K562 (cell line): ENCODE measurements around the gene VWA3B. TPM values are rescaled to one million over a fixed set of nuclear protein-coding genes. Genes with fewer than 3 reads are reported as not detected.

Experiments used
- ATAC-seq: fragments of 200-7000 bp; cut with Tn5 transposase; 3 replicates; pipeline ENCODE4 v1.9.1; 2020; ENCODE audit warnings: moderate library complexity
- BruUV-seq: library from RNA; stranded (reverse); fragments of 400-500 nt; replicated peaks from 2 replicates; lab custom pipeline; 2021; lab: Mats Ljungman, UMichigan
- CTCF ChIA-PET: fragments of 300-600 bp; formaldehyde crosslinking; extraction: SDS; loops from one replicate; lab custom pipeline; 2021; ENCODE audit warnings: low intra/inter-chr PET ratio; lab: Yijun Ruan, JAX
- POLR2A ChIA-PET: fragments of 300-600, 350-650 bp; sonication (Branson Sonifier 250); formaldehyde crosslinking; extraction: SDS; loops from one replicate; lab custom pipeline; 2021; ENCODE audit warnings: antibody characterized with exemption, inconsistent platforms; lab: Yijun Ruan, JAX
- DNase-seq, 4 experiments: peaks; one replicate each; pipeline versions ENCODE4 v3.0.0 to v3.0.0-alpha.2; 2011 to 2018; ENCODE audit warnings: low spot score in 3 of 4, mixed read lengths in 3 of 4; ENCODE audit errors: extremely low read depth in 1 of 4
- FAIRE-seq: peaks from 2 replicates; lab custom pipeline; 2011; peaks lifted over from hg19 to GRCh38; lab: Jason Lieb, UNC
- H2AFZ ChIP-seq: 2 replicates; pipeline ENCODE4 v1.6.0; 2011; ENCODE audit warnings: low read depth, low read length, control low read depth, inconsistent platforms
- H3K27ac ChIP-seq: fragments of 200-600 bp; 3 replicates; pipeline ENCODE4 v1.8.0; 2011; ENCODE audit warnings: low read depth, mild to moderate bottlenecking, control low read depth, inconsistent platforms, low read length, moderate library complexity, mixed read lengths; ENCODE audit errors: extremely low read depth
- H3K27me3 ChIP-seq, 2 experiments: fragments of 300-600 bp in 1 of 2; 2 replicates in 1 of 2; 3 replicates in 1 of 2; pipeline versions ENCODE4 v1.6.0 to v1.8.0; 2011; ENCODE audit warnings: inconsistent platforms in 2 of 2, low read length in 2 of 2, mild to moderate bottlenecking in 1 of 2, mixed read lengths in 1 of 2, moderate library complexity in 1 of 2; ENCODE audit not compliant: control insufficient read depth in 2 of 2, insufficient read depth in 2 of 2
- H3K36me3 ChIP-seq: fragments of 300-600 bp; 3 replicates; pipeline ENCODE4 v1.8.0; 2011; ENCODE audit warnings: mild to moderate bottlenecking, low read length, inconsistent platforms; ENCODE audit not compliant: control insufficient read depth, insufficient read depth
- H3K4me1 ChIP-seq, 2 experiments: fragments of 200-600 bp in 1 of 2; replicated peaks in 1 of 2; 2 replicates in 1 of 2; 3 replicates in 1 of 2; pipeline versions ENCODE4 v1.5.1 to v1.8.0; 2011; ENCODE audit warnings: inconsistent platforms in 2 of 2, low read length in 2 of 2, mild to moderate bottlenecking in 1 of 2, mixed read lengths in 1 of 2, moderate library complexity in 1 of 2; ENCODE audit not compliant: control insufficient read depth in 2 of 2, insufficient read depth in 2 of 2
- H3K4me2 ChIP-seq: 2 replicates; pipeline ENCODE4 v1.6.1; 2011; ENCODE audit warnings: low read length, control low read depth, inconsistent platforms, mixed read lengths; ENCODE audit not compliant: insufficient read depth
- H3K4me3 ChIP-seq: fragments of 200-600 bp; sonication (generic), shearing (Covaris generic); 2 replicates; pipeline ENCODE4 v1.5.1; 2016; ENCODE audit warnings: control low read depth, inconsistent platforms
- H3K79me2 ChIP-seq: fragments of 200-600 bp; 3 replicates; pipeline ENCODE4 v1.8.0; 2011; ENCODE audit warnings: low read length, inconsistent platforms; ENCODE audit not compliant: control insufficient read depth, insufficient read depth
- H3K9ac ChIP-seq, 2 experiments: 2 replicates each; pipeline versions ENCODE4 v1.6.0 to v1.6.1; 2011; ENCODE audit warnings: low read depth in 2 of 2, low read length in 2 of 2, control low read depth in 1 of 2, inconsistent platforms in 1 of 2, mild to moderate bottlenecking in 1 of 2, mixed read lengths in 1 of 2; ENCODE audit not compliant: insufficient read depth in 1 of 2
- H3K9me1 ChIP-seq: one replicate; pipeline ENCODE4 v1.6.0; 2011; ENCODE audit warnings: inconsistent platforms, mild to moderate bottlenecking, low read length, moderate library complexity; ENCODE audit not compliant: control insufficient read depth, insufficient read depth
- H3K9me3 ChIP-seq: replicated peaks from 2 replicates; pipeline ENCODE4 v1.5.1; 2011; ENCODE audit warnings: low read depth, low read length, inconsistent platforms; ENCODE audit not compliant: control insufficient read depth, insufficient read depth
- H4K20me1 ChIP-seq: replicated peaks from 2 replicates; pipeline ENCODE4 v1.6.1; 2011; ENCODE audit warnings: low read length, inconsistent platforms, mixed read lengths; ENCODE audit not compliant: control insufficient read depth, insufficient read depth
- BHLHE40 ChIP-seq: IDR thresholded peaks from 2 replicates; pipeline ENCODE4 v1.6.1; 2011; ENCODE audit warnings: low read length, improper control_type of control experiment
- CBFA2T2 ChIP-seq: fragments of 450-650 bp; conservative IDR thresholded peaks from 2 replicates; pipeline ENCODE4 v1.6.1; 2017; ENCODE audit warnings: mild to moderate bottlenecking
- CBFA2T3 ChIP-seq: fragments of 450-650 bp; IDR thresholded peaks from 2 replicates; pipeline ENCODE4 v1.6.1; 2017
- POLR3G ChIP-seq: IDR thresholded peaks from 2 replicates; pipeline ENCODE4 v1.6.1; 2011; ENCODE audit not compliant: insufficient read length, insufficient replicate concordance; ENCODE audit errors: extremely low read depth
- ZNF384 ChIP-seq: IDR thresholded peaks from 2 replicates; pipeline ENCODE4 v1.6.1; 2012; ENCODE audit warnings: low read depth, low read length, improper control_type of control experiment
- WGBS: fragments of 100-300 bp; shearing (Covaris generic); methylation state at CpG from one replicate; pipeline ENCODE4 v1.1.6; 2016; ENCODE audit warnings: low coverage, mixed read lengths; ENCODE audit not compliant: insufficient coverage; ENCODE audit errors: missing lambda C conversion rate; 5-methylcytosine and 5-hydroxymethylcytosine counted together
- in situ Hi-C: fragments of 300-500 bp; cut with MboI; formaldehyde crosslinking; loops from 4 replicates; pipeline ENCODE4 v1.15.0; 2018; ENCODE audit warnings: inconsistent platforms, mixed read lengths
- intact Hi-C: fragments of 100-400 bp; cut with micrococcal nuclease; formaldehyde crosslinking; loops from 2 replicates; pipeline ENCODE4 v1.14.2; 2022
- polyA plus RNA-seq, 8 experiments: library from polyadenylated mRNA; depleted of rRNA in 4 of 8; stranded (reverse) in 5 of 8; unstranded in 3 of 8; fragments of >200 nt; fragmentation: Nextera tagmentation in 2 of 8; fragmentation: Illumina TruSeq in 1 of 8; extraction: Ambion mirVana in 2 of 8; extraction: Trizol in 1 of 8; gene quantifications; 2 replicates each; pipeline versions ENCODE4 v1.2.1 to v1.2.3, GENCODE V29; 2011 to 2014; ENCODE audit warnings: inconsistent platforms in 1 of 8, missing spikeins in 1 of 8
- total RNA-seq, 7 experiments: library from RNA; depleted of rRNA in 6 of 7; stranded (reverse); fragments of >200 nt in 6 of 7; fragmentation: Illumina TruSeq in 2 of 7; extraction: Trizol in 2 of 7; gene quantifications; 2 replicates each; pipeline versions ENCODE4 v1.2.1 to v1.2.3, GENCODE V29; 2011 to 2021; ENCODE audit warnings: low replicate concordance in 1 of 7
- TF ChIP-seq, protein P1 (sequence below): fragments of 450-650 bp; formaldehyde crosslinking; conservative IDR thresholded peaks from 2 replicates; pipeline ENCODE4 v1.4.0; 2022; ENCODE audit warnings: mild to moderate bottlenecking, missing genetic modification characterization
- TF ChIP-seq, protein P2 (sequence below), 3 experiments: fragments of 200-800 bp in 1 of 3; sonication (Bioruptor generic) in 1 of 3; sonication (generic) in 1 of 3; formaldehyde crosslinking in 1 of 3; IDR thresholded peaks; 2 replicates each; pipeline versions ENCODE4 v1.6.1 to v1.8.0; 2016 to 2022; ENCODE audit warnings: mild to moderate bottlenecking in 2 of 3, missing compliant biosample characterization in 2 of 3, missing genetic modification characterization in 2 of 3, missing genetic modification reagents in 1 of 3

Gene VWA3B
- total and polyA plus RNA-seq, 9 of the 15 experiments (the other 6 are each of a cell fraction or from before 2014, with no cell fraction given) = not detected

DNA sequence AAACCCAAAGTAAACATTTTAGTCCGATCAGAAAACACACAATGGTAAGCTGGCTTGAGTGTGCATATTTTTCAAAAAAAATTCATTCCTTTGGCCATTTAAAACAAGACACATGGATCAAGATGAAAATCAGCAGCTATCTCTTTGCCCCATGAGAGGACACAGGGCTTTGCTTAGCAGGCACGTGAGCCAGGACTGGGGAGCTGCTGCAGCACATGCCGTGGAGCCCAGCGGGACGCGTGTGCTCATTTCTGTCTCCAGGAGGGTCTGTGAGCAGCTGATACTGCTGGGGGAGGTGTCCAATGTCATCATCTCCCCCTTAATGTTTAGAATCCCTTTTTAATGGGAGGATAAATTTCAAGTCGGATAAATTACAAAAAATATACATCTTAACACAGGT, 209.5 kb downstream of the VWA3B start:
- Histone ChIP-seq H3K79me2 (no peaks in the 10 kb centered on the region), H4K20me1 (no peaks in the 10 kb centered on the region), H3K36me3 (no peaks in the 10 kb centered on the region), H3K4me1 (no peaks in the 10 kb centered on the region), H2AFZ (no peak overlapping the region), H3K9me3 (no peaks in the 10 kb centered on the region), H3K27me3 (peaks cover 14 to 29% of the 10 kb centered on the region in 2 experiments), H3K4me2 (no peak overlapping the region), H3K9me1 (no peaks in the 10 kb centered on the region), H3K9ac (no peak overlapping the region), H3K4me3 (no peak overlapping the region), H3K27ac (no peak overlapping the region)
- in situ Hi-C loops (no loop called here), intact Hi-C loops (loop anchor here (5.0 kb wide), 1 partner anchor 91 kb away; no protein-coding TSS in a partner anchor)
- ATAC-seq (no peak), DNase-seq (peak in 2 of 4 experiments; percentile 15 to 20), FAIRE-seq (no peak)
- WGBS = 3% methylated on average over 7 of the region's 7 CpGs
- ChIA-PET POLR2A (no interaction called here), CTCF (no interaction called here)
- TF ChIP-seq CBFA2T2 (0 out of 2 replicates have a peak, but pooled peaks have one; percentile 8), ZNF384 (no peak), BHLHE40 (peak; percentile 66), CBFA2T3 (peak; percentile 22; the same call in 1 of the 2 replicates), POLR3G (no peak)
- TF ChIP-seq, protein P1, sequence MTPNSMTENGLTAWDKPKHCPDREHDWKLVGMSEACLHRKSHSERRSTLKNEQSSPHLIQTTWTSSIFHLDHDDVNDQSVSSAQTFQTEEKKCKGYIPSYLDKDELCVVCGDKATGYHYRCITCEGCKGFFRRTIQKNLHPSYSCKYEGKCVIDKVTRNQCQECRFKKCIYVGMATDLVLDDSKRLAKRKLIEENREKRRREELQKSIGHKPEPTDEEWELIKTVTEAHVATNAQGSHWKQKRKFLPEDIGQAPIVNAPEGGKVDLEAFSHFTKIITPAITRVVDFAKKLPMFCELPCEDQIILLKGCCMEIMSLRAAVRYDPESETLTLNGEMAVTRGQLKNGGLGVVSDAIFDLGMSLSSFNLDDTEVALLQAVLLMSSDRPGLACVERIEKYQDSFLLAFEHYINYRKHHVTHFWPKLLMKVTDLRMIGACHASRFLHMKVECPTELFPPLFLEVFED (CRISPR knock-in tag) = no peak
- TF ChIP-seq, protein P2, sequence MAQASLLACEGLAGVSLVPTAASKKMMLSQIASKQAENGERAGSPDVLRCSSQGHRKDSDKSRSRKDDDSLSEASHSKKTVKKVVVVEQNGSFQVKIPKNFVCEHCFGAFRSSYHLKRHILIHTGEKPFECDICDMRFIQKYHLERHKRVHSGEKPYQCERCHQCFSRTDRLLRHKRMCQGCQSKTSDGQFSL (CRISPR knock-in tag; IDR thresholded peaks at IDR 0.05) = no peak
- TF ChIP-seq, protein P2 (tag; IDR thresholded peaks at IDR 0.05) = no peak
- BruUV-seq = no TSS peak
